MM.1S (cell line): ENCODE measurements around the gene SOX14.

Source experiments
- DNase-seq: peaks from one replicate; pipeline ENCODE4 v3.0.0-alpha.2; 2015
- H2AFZ ChIP-seq: fragments of 300-600 bp; sonication (generic); 2 replicates; pipeline ENCODE4 v1.6.0; 2016; ENCODE audit warnings: antibody characterized with exemption, low read length
- H3F3A ChIP-seq: fragments of 300-600 bp; sonication (generic); 2 replicates; pipeline ENCODE4 v1.6.1; 2016; ENCODE audit warnings: mild to moderate bottlenecking, antibody characterized with exemption, low read length, moderate library complexity, mixed read lengths; ENCODE audit not compliant: insufficient read depth
- H3K27ac ChIP-seq: fragments of 300-600 bp; sonication (generic); 2 replicates; pipeline ENCODE4 v1.5.1; 2016; ENCODE audit warnings: mild to moderate bottlenecking, low read length
- H3K27me3 ChIP-seq: fragments of 300-600 bp; sonication (generic); replicated peaks from 2 replicates; pipeline ENCODE4 v1.6.0; 2016; ENCODE audit warnings: low read length; ENCODE audit not compliant: insufficient read depth
- H3K36me3 ChIP-seq: fragments of 300-600 bp; sonication (generic); replicated peaks from 2 replicates; pipeline ENCODE4 v1.6.1; 2016; ENCODE audit warnings: mild to moderate bottlenecking, low read length, mixed read lengths; ENCODE audit not compliant: insufficient read depth
- H3K4me1 ChIP-seq: fragments of 300-600 bp; sonication (generic); 2 replicates; pipeline ENCODE4 v1.6.1; 2016; ENCODE audit warnings: low read length, mixed read lengths
- H3K4me2 ChIP-seq: fragments of 300-600 bp; sonication (generic); 2 replicates; pipeline ENCODE4 v1.6.0; 2016; ENCODE audit warnings: low read depth, low read length
- H3K4me3 ChIP-seq: fragments of 300-600 bp; sonication (generic); 2 replicates; pipeline ENCODE4 v1.5.1; 2016; ENCODE audit warnings: low read length, mixed read lengths
- H3K79me2 ChIP-seq: fragments of 300-600 bp; sonication (generic); 2 replicates; pipeline ENCODE4 v1.6.1; 2016; ENCODE audit warnings: mixed run types, low read length, mixed read lengths
- H3K9ac ChIP-seq: fragments of 300-600 bp; sonication (generic); 2 replicates; pipeline ENCODE4 v1.6.1; 2016; ENCODE audit warnings: low read length, mixed read lengths
- H3K9me2 ChIP-seq: fragments of 300-600 bp; sonication (generic); replicated peaks from 2 replicates; pipeline ENCODE4 v1.6.1; 2016; ENCODE audit warnings: mild to moderate bottlenecking, low read length, mixed read lengths; ENCODE audit not compliant: insufficient read depth
- H3K9me3 ChIP-seq: fragments of 300-600 bp; sonication (generic); replicated peaks from 2 replicates; pipeline ENCODE4 v1.6.1; 2016; ENCODE audit warnings: mild to moderate bottlenecking, low read length, mixed read lengths; ENCODE audit not compliant: insufficient read depth
- H4K20me1 ChIP-seq: fragments of 300-600 bp; sonication (generic); 2 replicates; pipeline ENCODE4 v1.6.1; 2016; ENCODE audit warnings: mild to moderate bottlenecking, low read length, moderate library complexity, mixed read lengths; ENCODE audit not compliant: insufficient read depth
- CTCF ChIP-seq: fragments of 300-600 bp; sonication (generic); IDR thresholded peaks from 2 replicates; pipeline ENCODE4 v1.5.1; 2016; ENCODE audit warnings: antibody characterized with exemption, low read length, mixed read lengths
- EZH2 ChIP-seq: fragments of 300-600 bp; sonication (generic); optimal IDR thresholded peaks from 2 replicates; pipeline ENCODE3; 2017; ENCODE audit warnings: low read depth, mild to moderate bottlenecking, antibody characterized with exemption, low read length, mixed read lengths
- EZH2phosphoT487 ChIP-seq: fragments of 300-600 bp; sonication (generic); IDR thresholded peaks from 2 replicates; pipeline ENCODE4 v1.6.1; 2018; ENCODE audit warnings: antibody characterized with exemption, low read length

The SOX14 gene

GRCh38 chr3:137765310-137766033, 1.4 kb downstream of the SOX14 start:
- Histone ChIP-seq H3K27ac (no peak overlapping the region), H3K9me3 (no peaks in the 10 kb centered on the region), H4K20me1 (no peaks in the 10 kb centered on the region), H3K36me3 (no peaks in the 10 kb centered on the region), H3K4me2 (no peak overlapping the region), H3K27me3 (peaks cover 24% of the 10 kb centered on the region), H2AFZ (no peak overlapping the region), H3K9me2 (no peaks in the 10 kb centered on the region), H3F3A (no peaks in the 10 kb centered on the region), H3K9ac (no peak overlapping the region), H3K79me2 (no peaks in the 10 kb centered on the region), H3K4me1 (no peaks in the 10 kb centered on the region), H3K4me3 (no peak overlapping the region)
- no peak for TF ChIP-seq EZH2
- TF ChIP-seq EZH2phosphoT487: no peak
- TF ChIP-seq CTCF: no peak
- DNase-seq: no peak

GRCh38 chr3:137766041-137766875, 2.1 kb downstream of the SOX14 start:
- TF ChIP-seq EZH2: no peak
- TF ChIP-seq CTCF: no peak
- no peak for TF ChIP-seq EZH2phosphoT487
- H3K9ac ChIP-seq: no peak overlapping the region
- H3K36me3 ChIP-seq: no peaks in the 10 kb centered on the region
- no peaks in the 10 kb centered on the region for H3K9me3 ChIP-seq
- H3K4me3 ChIP-seq: no peak overlapping the region
- H3K79me2 ChIP-seq: no peaks in the 10 kb centered on the region
- no peaks in the 10 kb centered on the region for H3K9me2 ChIP-seq
- DNase-seq: no peak
- no peaks in the 10 kb centered on the region for H4K20me1 ChIP-seq
- no peak overlapping the region for H3K4me2 ChIP-seq
- no peak overlapping the region for H2AFZ ChIP-seq
- H3K27me3 ChIP-seq: peaks cover 25% of the 10 kb centered on the region
- H3K27ac ChIP-seq: no peak overlapping the region
- no peaks in the 10 kb centered on the region for H3K4me1 ChIP-seq
- H3F3A ChIP-seq: no peaks in the 10 kb centered on the region

- Histone ChIP-seq H3K4me3 (no peak overlapping the region), H4K20me1 (no peaks in the 10 kb centered on the region), H2AFZ (no peak overlapping the region), H3K9me2 (no peaks in the 10 kb centered on the region), H3K27ac (no peak overlapping the region), H3K9ac (no peak overlapping the region), H3K27me3 (peaks cover 25% of the 10 kb centered on the region), H3F3A (no peaks in the 10 kb centered on the region), H3K9me3 (no peaks in the 10 kb centered on the region), H3K36me3 (no peaks in the 10 kb centered on the region), H3K4me2 (no peak overlapping the region), H3K79me2 (no peaks in the 10 kb centered on the region), H3K4me1 (no peaks in the 10 kb centered on the region)
- DNase-seq: no peak
- TF ChIP-seq EZH2: no peak
Measured at GRCh38 chr3:137766876-137767537, 2.9 kb downstream of the SOX14 start.
